GM12878 (cell line): ENCODE results near the gene TNFRSF8. TPM values are rescaled to one million over a fixed set of nuclear protein-coding genes. Genes with fewer than 3 reads are reported as not detected.

Experiments
- CBX5 ChIP-seq: sonication (generic); IDR thresholded peaks from 2 replicates; pipeline ENCODE4 v1.6.1; 2016; ENCODE audit warnings: low read depth, moderate library complexity, mild to moderate bottlenecking, inconsistent platforms
- E2F4 ChIP-seq: IDR thresholded peaks from 2 replicates; pipeline ENCODE4 v1.6.1; 2012; ENCODE audit warnings: low read depth, low read length, improper control_type of control experiment
- ETV6 ChIP-seq, 2 experiments: fragments of 450-650 bp in 1 of 2; IDR thresholded peaks in 1 of 2; conservative IDR thresholded peaks in 1 of 2; 2 replicates each; pipeline ENCODE4 v1.6.1; 2014; ENCODE audit warnings: antibody characterized with exemption in 1 of 2, borderline replicate concordance in 1 of 2, low read depth in 1 of 2, mild to moderate bottlenecking in 1 of 2, moderate library complexity in 1 of 2
- IKZF2 ChIP-seq, 2 experiments: fragments of 450-650 bp; IDR thresholded peaks; 2 replicates each; pipeline ENCODE4 v1.6.1; 2017; ENCODE audit warnings: mild to moderate bottlenecking in 2 of 2, moderate library complexity in 2 of 2
- IRF4 ChIP-seq: IDR thresholded peaks from 2 replicates; pipeline ENCODE4 v1.6.1; 2011; ENCODE audit warnings: low read depth, low read length
- MXI1 ChIP-seq: fragments of 150-350 bp; IDR thresholded peaks from 2 replicates; pipeline ENCODE4 v1.6.1; 2011; ENCODE audit warnings: low read depth, mild to moderate bottlenecking, inconsistent platforms, low read length, improper control_type of control experiment
- NFIC ChIP-seq: IDR thresholded peaks from 2 replicates; pipeline ENCODE4 v1.6.1; 2012; ENCODE audit warnings: low read depth, mild to moderate bottlenecking, inconsistent platforms, low read length, moderate library complexity
- NFYB ChIP-seq: IDR thresholded peaks from 2 replicates; pipeline ENCODE4 v1.6.1; 2011; ENCODE audit warnings: low read depth, mild to moderate bottlenecking, low read length, improper control_type of control experiment, moderate library complexity; ENCODE audit not compliant: insufficient read depth
- NR2C1 ChIP-seq: fragments of 450-650 bp; IDR thresholded peaks from 2 replicates; pipeline ENCODE4 v1.6.1; 2017; ENCODE audit warnings: antibody characterized with exemption, mild to moderate bottlenecking, moderate library complexity
- PAX8 ChIP-seq: fragments of 450-650 bp; IDR thresholded peaks from 2 replicates; pipeline ENCODE4 v1.6.1; 2017; ENCODE audit warnings: mild to moderate bottlenecking, moderate library complexity
- RB1 ChIP-seq: fragments of 450-650 bp; formaldehyde crosslinking; IDR thresholded peaks from 2 replicates; pipeline ENCODE4 v1.6.1; 2017; ENCODE audit warnings: mild to moderate bottlenecking, borderline replicate concordance
- RBBP5 ChIP-seq: fragments of 200-600 bp; sonication (generic); conservative IDR thresholded peaks from 2 replicates; pipeline ENCODE4 v1.6.1; 2016
- SMARCA5 ChIP-seq: fragments of 450-650 bp; IDR thresholded peaks from 2 replicates; pipeline ENCODE4 v1.6.1; 2017; ENCODE audit warnings: mild to moderate bottlenecking
- SMC3 ChIP-seq: IDR thresholded peaks from 2 replicates; pipeline ENCODE4 v1.6.1; 2011; ENCODE audit warnings: low read length, improper control_type of control experiment, borderline replicate concordance
- SREBF1 ChIP-seq: IDR thresholded peaks from 2 replicates; pipeline ENCODE4 v1.6.1; 2012; ENCODE audit warnings: mild to moderate bottlenecking, low read length
- SUPT20H ChIP-seq: IDR thresholded peaks from 2 replicates; pipeline ENCODE4 v1.6.1; 2011; ENCODE audit warnings: low read depth, mild to moderate bottlenecking, low read length, moderate library complexity, borderline replicate concordance; ENCODE audit not compliant: control insufficient read depth
- TCF3 ChIP-seq: IDR thresholded peaks from 2 replicates; pipeline ENCODE4 v1.6.1; 2012; ENCODE audit warnings: low read depth, mild to moderate bottlenecking, low read length, borderline replicate concordance; ENCODE audit not compliant: insufficient read depth
- ZBED1 ChIP-seq: IDR thresholded peaks from 2 replicates; pipeline ENCODE4 v1.6.1; 2016; ENCODE audit warnings: borderline replicate concordance
- ZNF207 ChIP-seq: fragments of 450-650 bp; IDR thresholded peaks from 2 replicates; pipeline ENCODE4 v1.6.1; 2014; ENCODE audit warnings: antibody characterized with exemption, mild to moderate bottlenecking, borderline replicate concordance
- ZNF24 ChIP-seq: fragments of 450-650 bp; IDR thresholded peaks from 2 replicates; pipeline ENCODE4 v1.6.1; 2017; ENCODE audit warnings: antibody characterized with exemption, mild to moderate bottlenecking
- polyA plus RNA-seq, 11 experiments: library from polyadenylated mRNA; depleted of rRNA in 4 of 11; unstranded in 6 of 11; stranded (reverse) in 5 of 11; fragments of >200 nt; fragmentation: Nextera tagmentation in 4 of 11; fragmentation: Illumina TruSeq in 1 of 11; extraction: Ambion mirVana in 4 of 11; extraction: Trizol in 1 of 11; gene quantifications; 1 replicate in 1 of 11; 2 replicates in 10 of 11; pipeline versions ENCODE4 v1.2.1 to v1.2.3, GENCODE V29; 2011 to 2016; ENCODE audit warnings: inconsistent platforms in 2 of 11, missing spikeins in 2 of 11, low read depth in 1 of 11
- total RNA-seq, 4 experiments: library from RNA; depleted of rRNA in 3 of 4; stranded (reverse); fragments of >200 nt in 3 of 4; fragmentation: Illumina TruSeq in 1 of 4; extraction: Trizol in 1 of 4; gene quantifications; 2 replicates each; pipeline versions ENCODE4 v1.2.1 to v1.2.3, GENCODE V29; 2013 to 2021
- TF ChIP-seq, protein P1 (sequence below): fragments of 450-650 bp; IDR thresholded peaks from 2 replicates; pipeline ENCODE4 v1.6.1; 2016; ENCODE audit warnings: mild to moderate bottlenecking, moderate library complexity, borderline replicate concordance
- TF ChIP-seq, protein P2 (sequence below): IDR thresholded peaks from 2 replicates; pipeline ENCODE4 v1.6.1; 2012; ENCODE audit warnings: mild to moderate bottlenecking, low read depth, low read length

Gene TNFRSF8
- total and polyA plus RNA-seq, 10 of the 15 experiments (the other 5 are each of a cell fraction or from before 2014, with no cell fraction given), result 9.8 to 114 (median 58.8) TPM

GRCh38 chr1:12040457-12041051 is 22.5 kb upstream of the TNFRSF8 start (continued):
- TF ChIP-seq ZNF24 (no peak), IRF4 (peak; percentile 75; the same call in 1 of the 2 replicates), SREBF1 (no peak), SUPT20H (no peak), SMC3 (no peak), ZNF207 (no peak; the same call in 1 of the 2 replicates), IKZF2 (IDR thresholded peaks at IDR 0.05) (peak; percentile 47 to 61), RBBP5 (no peak), NFIC (no peak), SMARCA5 (peak; percentile 94), CBX5 (no peak), E2F4 (no peak), NFYB (no peak), ETV6 (conservative IDR thresholded peaks at IDR 0.05 in 1 of 2, IDR thresholded peaks at IDR 0.05 in 1 of 2; ENCODE audit: borderline replicate concordance in 1 of 2, low read depth in 1 of 2) (peak in 1 of 2 experiments; percentile 14; a peak in 1 of 4 replicates), NR2C1 (no peak), TCF3 (peak; percentile 91), RB1 (no peak), PAX8 (no peak), MXI1 (no peak; the same call in 1 of the 2 replicates), ZBED1 (0 out of 2 replicates have a peak, but pooled peaks have one; percentile 70)
- TF ChIP-seq, protein P1, sequence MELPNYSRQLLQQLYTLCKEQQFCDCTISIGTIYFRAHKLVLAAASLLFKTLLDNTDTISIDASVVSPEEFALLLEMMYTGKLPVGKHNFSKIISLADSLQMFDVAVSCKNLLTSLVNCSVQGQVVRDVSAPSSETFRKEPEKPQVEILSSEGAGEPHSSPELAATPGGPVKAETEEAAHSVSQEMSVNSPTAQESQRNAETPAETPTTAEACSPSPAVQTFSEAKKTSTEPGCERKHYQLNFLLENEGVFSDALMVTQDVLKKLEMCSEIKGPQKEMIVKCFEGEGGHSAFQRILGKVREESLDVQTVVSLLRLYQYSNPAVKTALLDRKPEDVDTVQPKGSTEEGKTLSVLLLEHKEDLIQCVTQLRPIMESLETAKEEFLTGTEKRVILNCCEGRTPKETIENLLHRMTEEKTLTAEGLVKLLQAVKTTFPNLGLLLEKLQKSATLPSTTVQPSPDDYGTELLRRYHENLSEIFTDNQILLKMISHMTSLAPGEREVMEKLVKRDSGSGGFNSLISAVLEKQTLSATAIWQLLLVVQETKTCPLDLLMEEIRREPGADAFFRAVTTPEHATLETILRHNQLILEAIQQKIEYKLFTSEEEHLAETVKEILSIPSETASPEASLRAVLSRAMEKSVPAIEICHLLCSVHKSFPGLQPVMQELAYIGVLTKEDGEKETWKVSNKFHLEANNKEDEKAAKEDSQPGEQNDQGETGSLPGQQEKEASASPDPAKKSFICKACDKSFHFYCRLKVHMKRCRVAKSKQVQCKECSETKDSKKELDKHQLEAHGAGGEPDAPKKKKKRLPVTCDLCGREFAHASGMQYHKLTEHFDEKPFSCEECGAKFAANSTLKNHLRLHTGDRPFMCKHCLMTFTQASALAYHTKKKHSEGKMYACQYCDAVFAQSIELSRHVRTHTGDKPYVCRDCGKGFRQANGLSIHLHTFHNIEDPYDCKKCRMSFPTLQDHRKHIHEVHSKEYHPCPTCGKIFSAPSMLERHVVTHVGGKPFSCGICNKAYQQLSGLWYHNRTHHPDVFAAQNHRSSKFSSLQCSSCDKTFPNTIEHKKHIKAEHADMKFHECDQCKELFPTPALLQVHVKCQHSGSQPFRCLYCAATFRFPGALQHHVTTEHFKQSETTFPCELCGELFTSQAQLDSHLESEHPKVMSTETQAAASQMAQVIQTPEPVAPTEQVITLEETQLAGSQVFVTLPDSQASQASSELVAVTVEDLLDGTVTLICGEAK, result no peak; the same call in 1 of the 2 replicates
- TF ChIP-seq, protein P2, sequence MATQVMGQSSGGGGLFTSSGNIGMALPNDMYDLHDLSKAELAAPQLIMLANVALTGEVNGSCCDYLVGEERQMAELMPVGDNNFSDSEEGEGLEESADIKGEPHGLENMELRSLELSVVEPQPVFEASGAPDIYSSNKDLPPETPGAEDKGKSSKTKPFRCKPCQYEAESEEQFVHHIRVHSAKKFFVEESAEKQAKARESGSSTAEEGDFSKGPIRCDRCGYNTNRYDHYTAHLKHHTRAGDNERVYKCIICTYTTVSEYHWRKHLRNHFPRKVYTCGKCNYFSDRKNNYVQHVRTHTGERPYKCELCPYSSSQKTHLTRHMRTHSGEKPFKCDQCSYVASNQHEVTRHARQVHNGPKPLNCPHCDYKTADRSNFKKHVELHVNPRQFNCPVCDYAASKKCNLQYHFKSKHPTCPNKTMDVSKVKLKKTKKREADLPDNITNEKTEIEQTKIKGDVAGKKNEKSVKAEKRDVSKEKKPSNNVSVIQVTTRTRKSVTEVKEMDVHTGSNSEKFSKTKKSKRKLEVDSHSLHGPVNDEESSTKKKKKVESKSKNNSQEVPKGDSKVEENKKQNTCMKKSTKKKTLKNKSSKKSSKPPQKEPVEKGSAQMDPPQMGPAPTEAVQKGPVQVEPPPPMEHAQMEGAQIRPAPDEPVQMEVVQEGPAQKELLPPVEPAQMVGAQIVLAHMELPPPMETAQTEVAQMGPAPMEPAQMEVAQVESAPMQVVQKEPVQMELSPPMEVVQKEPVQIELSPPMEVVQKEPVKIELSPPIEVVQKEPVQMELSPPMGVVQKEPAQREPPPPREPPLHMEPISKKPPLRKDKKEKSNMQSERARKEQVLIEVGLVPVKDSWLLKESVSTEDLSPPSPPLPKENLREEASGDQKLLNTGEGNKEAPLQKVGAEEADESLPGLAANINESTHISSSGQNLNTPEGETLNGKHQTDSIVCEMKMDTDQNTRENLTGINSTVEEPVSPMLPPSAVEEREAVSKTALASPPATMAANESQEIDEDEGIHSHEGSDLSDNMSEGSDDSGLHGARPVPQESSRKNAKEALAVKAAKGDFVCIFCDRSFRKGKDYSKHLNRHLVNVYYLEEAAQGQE, result no peak
